Activated CD8-positive, alpha-beta memory T cell treated with anti-CD3 and anti-CD28 coated beads, Interleukin-2, amount 50 U/mL, for 1 hour (primary cell): Measurements from ENCODE around the gene WASL.

ENCODE experiments used
- DNase-seq: peaks from one replicate; pipeline ENCODE4 v3.0.0-alpha.2; 2020; ENCODE audit errors: extremely low read depth

Gene WASL

DNA sequence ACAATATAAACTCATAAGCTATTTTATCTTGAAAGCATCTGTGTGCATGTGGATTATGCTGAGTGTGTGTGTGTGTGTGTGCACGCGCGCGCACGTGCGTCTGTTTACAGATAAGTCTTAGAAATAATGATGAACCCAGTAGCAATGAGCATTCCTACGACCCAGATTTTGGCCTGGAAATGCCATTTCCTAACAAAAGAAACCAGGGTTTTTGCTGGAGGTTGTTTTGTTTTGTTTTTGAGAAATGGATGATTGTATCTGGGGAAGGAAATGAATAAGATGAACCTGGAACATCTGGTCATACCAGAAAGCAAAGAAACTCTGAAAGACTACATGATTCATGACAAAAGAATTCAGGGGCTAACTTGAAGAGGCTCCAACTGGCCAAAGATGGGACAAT is 115.2 kb downstream of the WASL start:
- DNase-seq: no peak

DNA sequence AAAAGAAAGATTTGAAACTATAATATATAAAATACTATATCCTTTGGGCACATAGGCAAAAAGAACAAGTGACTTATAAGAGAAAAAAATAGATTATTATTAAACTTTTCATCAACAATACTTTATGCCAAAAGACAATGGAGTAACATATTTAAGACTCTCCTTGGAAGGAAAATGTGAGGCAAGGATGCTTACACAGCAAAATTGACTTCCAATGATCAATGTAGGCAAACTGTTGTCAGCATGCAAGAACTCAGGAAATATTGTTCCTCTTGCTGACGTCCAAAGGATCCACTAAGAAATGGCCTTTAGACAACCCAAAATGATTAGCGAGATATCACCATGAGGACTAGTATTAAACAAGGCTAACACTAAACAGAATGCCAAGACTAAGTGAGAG is 116.0 kb downstream of the WASL start:
- DNase-seq: no peak
